HCT116 (cell line): ENCODE data around the gene ZBTB7C.

Experiments used
- CTCF ChIP-seq, 3 experiments: fragments of 200-600 bp in 1 of 3; sonication (generic) in 1 of 3; IDR thresholded peaks in 2 of 3; conservative IDR thresholded peaks in 1 of 3; 2 replicates each; pipeline ENCODE4 v1.5.1; 2012 to 2017; ENCODE audit warnings: low read depth in 2 of 3, low read length in 2 of 3, antibody characterized with exemption in 1 of 3, borderline replicate concordance in 1 of 3, control low read depth in 1 of 3, mild to moderate bottlenecking in 1 of 3, mixed read lengths in 1 of 3, mixed run types in 1 of 3, moderate library complexity in 1 of 3; ENCODE audit not compliant: insufficient read depth in 1 of 3
- EZH2 ChIP-seq: fragments of 200-600 bp; sonication (generic); IDR thresholded peaks from 2 replicates; pipeline ENCODE4 v1.6.1; 2017; ENCODE audit warnings: antibody characterized with exemption, mixed run types
- MAX ChIP-seq: IDR thresholded peaks from 2 replicates; pipeline ENCODE4 v1.6.1; 2012

GRCh38 chr18:48359626-48360025 lies 49.6 kb downstream of the ZBTB7C start:
- TF ChIP-seq CTCF (IDR thresholded peaks at IDR 0.05 in 2 of 3, conservative IDR thresholded peaks at IDR 0.05 in 1 of 3; ENCODE audit: borderline replicate concordance in 1 of 3, insufficient read depth in 1 of 3, low read depth in 2 of 3, low read length in 2 of 3) = no peak
- no peak for TF ChIP-seq EZH2
- no peak for TF ChIP-seq MAX
